Keratinocyte (primary cell): ENCODE data around the gene BABAM2. TPM values are rescaled to one million over a fixed set of nuclear protein-coding genes. Genes with fewer than 3 reads are reported as not detected.

Source experiments
- DNase-seq: peaks from one replicate; pipeline ENCODE4 v3.0.0-alpha.2; 2011; ENCODE audit warnings: low read depth, missing footprints, low spot score
- FAIRE-seq: peaks from 2 replicates; lab custom pipeline; 2011; peaks lifted over from hg19 to GRCh38; lab: Jason Lieb, UNC
- H2AFZ ChIP-seq: 2 replicates; pipeline ENCODE4 v1.6.0; 2012; ENCODE audit warnings: low read length, control low read depth, inconsistent platforms; ENCODE audit not compliant: control insufficient read depth
- H3K27ac ChIP-seq: 2 replicates; pipeline ENCODE4 v1.5.1; 2011; ENCODE audit warnings: low read length; ENCODE audit not compliant: control insufficient read depth, insufficient read depth
- H3K27me3 ChIP-seq: 3 replicates; pipeline ENCODE4 v1.6.0; 2011; ENCODE audit warnings: low read length; ENCODE audit not compliant: control insufficient read depth, insufficient read depth; ENCODE audit errors: extremely low read depth
- H3K36me3 ChIP-seq, 2 experiments: 2 replicates in 1 of 2; 3 replicates in 1 of 2; pipeline ENCODE4 v1.5.1; 2011; ENCODE audit warnings: low read length in 2 of 2, mild to moderate bottlenecking in 1 of 2; ENCODE audit not compliant: control insufficient read depth in 2 of 2, insufficient read depth in 2 of 2; ENCODE audit errors: extremely low read depth in 1 of 2
- H3K4me1 ChIP-seq: 3 replicates; pipeline ENCODE4 v1.5.1; 2011; ENCODE audit warnings: low read length; ENCODE audit not compliant: control insufficient read depth, insufficient read depth; ENCODE audit errors: extremely low read depth
- H3K4me2 ChIP-seq: 3 replicates; pipeline ENCODE4 v1.6.0; 2011; ENCODE audit warnings: low read depth, low read length; ENCODE audit not compliant: control insufficient read depth, insufficient read depth; ENCODE audit errors: extremely low read depth
- H3K4me3 ChIP-seq, 3 experiments: fragments of 200-600 bp in 1 of 3; sonication (generic) in 1 of 3; 2 replicates in 2 of 3; 3 replicates in 1 of 3; pipeline ENCODE4 v1.5.1; 2011 to 2016; ENCODE audit warnings: low read length in 3 of 3, mild to moderate bottlenecking in 3 of 3, control low read depth in 2 of 3, inconsistent platforms in 1 of 3, low read depth in 1 of 3, mixed read lengths in 1 of 3, mixed run types in 1 of 3, moderate library complexity in 1 of 3; ENCODE audit not compliant: control insufficient read depth in 2 of 3, insufficient read depth in 2 of 3; ENCODE audit errors: extremely low read depth in 1 of 3
- H3K79me2 ChIP-seq: 2 replicates; pipeline ENCODE4 v1.6.0; 2012; ENCODE audit warnings: low read length; ENCODE audit not compliant: control insufficient read depth, insufficient read depth
- H3K9ac ChIP-seq: 3 replicates; pipeline ENCODE4 v1.6.0; 2011; ENCODE audit warnings: low read length; ENCODE audit not compliant: control insufficient read depth, insufficient read depth; ENCODE audit errors: extremely low read depth
- H3K9me1 ChIP-seq: 3 replicates; pipeline ENCODE4 v1.6.0; 2011; ENCODE audit warnings: low read length; ENCODE audit not compliant: control insufficient read depth, insufficient read depth; ENCODE audit errors: extremely low read depth
- H3K9me3 ChIP-seq: 2 replicates; pipeline ENCODE4 v1.5.1; 2012; ENCODE audit warnings: low read depth, low read length; ENCODE audit not compliant: control insufficient read depth
- H4K20me1 ChIP-seq: 3 replicates; pipeline ENCODE4 v1.6.0; 2011; ENCODE audit warnings: low read length; ENCODE audit not compliant: control insufficient read depth, insufficient read depth; ENCODE audit errors: extremely low read depth
- CTCF ChIP-seq, 3 experiments: IDR thresholded peaks in 1 of 3; conservative IDR thresholded peaks in 1 of 3; optimal IDR thresholded peaks in 1 of 3; 2 replicates in 2 of 3; 3 replicates in 1 of 3; pipeline versions ENCODE3 to v1.5.1; 2011; ENCODE audit warnings: low read length in 3 of 3, mild to moderate bottlenecking in 3 of 3, moderate library complexity in 2 of 3, control low read depth in 1 of 3, inconsistent platforms in 1 of 3; ENCODE audit not compliant: insufficient read depth in 2 of 3; ENCODE audit errors: extremely low read depth in 1 of 3
- EZH2 ChIP-seq: IDR thresholded peaks from one replicate; pipeline ENCODE4 v1.6.1; 2012; ENCODE audit warnings: inconsistent platforms, mild to moderate bottlenecking, low read length, moderate library complexity
- dilution Hi-C: fragments of 300-500 bp; cut with MboI; formaldehyde crosslinking; loops from one replicate; pipeline ENCODE4 v1.7.0; 2020; ENCODE audit warnings: low sequenced_read_pairs; ENCODE audit not compliant: extremely low pct_ligation_motif_present
- polyA plus RNA-seq, 5 experiments: library from polyadenylated mRNA; depleted of rRNA in 3 of 5; stranded (reverse) in 3 of 5; stranded (forward) in 1 of 5; unstranded in 1 of 5; fragments of >200 nt; gene quantifications; 1 replicate in 1 of 5; 2 replicates in 3 of 5; 3 replicates in 1 of 5; pipeline versions ENCODE4 v1.2.1 to v1.2.3, GENCODE V29; 2011 to 2012; ENCODE audit warnings: missing spikeins in 2 of 5, low read depth in 1 of 5, low replicate concordance in 1 of 5

BABAM2 gene
- polyA plus RNA-seq, 1 donor (not counting 4 experiments of a cell fraction or from before 2014, with no cell fraction given), result 29.8 TPM

DNA sequence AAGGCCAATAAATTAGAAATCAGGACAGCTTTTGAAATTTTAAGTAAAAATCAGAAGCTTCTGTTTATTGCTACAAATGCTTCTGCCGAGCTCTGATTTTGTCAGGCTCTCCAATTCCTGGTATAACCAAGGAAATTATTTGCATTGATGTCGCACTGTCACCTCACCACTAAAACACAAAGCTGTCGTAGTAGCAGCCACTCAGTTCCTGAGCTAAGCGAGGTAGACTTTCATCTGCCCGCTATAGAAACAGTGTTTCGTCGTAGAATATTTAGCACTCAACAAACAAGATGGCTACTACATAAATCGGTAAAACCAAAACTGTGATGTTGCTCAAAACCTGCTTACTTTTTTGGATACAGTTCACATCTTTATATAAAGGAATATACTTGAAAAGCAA is 360.8 kb downstream of the BABAM2 start:
- Histone ChIP-seq H3K36me3 (no peaks in the 10 kb centered on the region), H3K79me2 (no peaks in the 10 kb centered on the region), H4K20me1 (no peaks in the 10 kb centered on the region), H3K9me3 (no peaks in the 10 kb centered on the region), H3K9ac (no peak overlapping the region), H3K4me1 (peaks cover 15% of the 10 kb centered on the region), H3K27me3 (no peaks in the 10 kb centered on the region), H3K4me2 (no peak overlapping the region), H3K4me3 (no peak overlapping the region), H3K9me1 (no peaks in the 10 kb centered on the region), H2AFZ (no peak overlapping the region), H3K27ac (no peak overlapping the region)
- TF ChIP-seq CTCF (optimal IDR thresholded peaks at IDR 0.05 in 1 of 3, IDR thresholded peaks at IDR 0.05 in 1 of 3, conservative IDR thresholded peaks at IDR 0.05 in 1 of 3; ENCODE audit: extremely low read depth in 1 of 3, insufficient read depth in 2 of 3, low read length in 3 of 3) (no peak), EZH2 (no peak)
- FAIRE-seq, result no peak
- dilution Hi-C loops, result no loop called here
- DNase-seq, result no peak

- Histone ChIP-seq H3K9me1 (no peaks in the 10 kb centered on the region), H3K9ac (no peak overlapping the region), H3K27ac (no peak overlapping the region), H3K27me3 (no peaks in the 10 kb centered on the region), H3K36me3 (no peaks in the 10 kb centered on the region), H4K20me1 (no peaks in the 10 kb centered on the region), H3K4me3 (no peak overlapping the region), H3K9me3 (no peaks in the 10 kb centered on the region), H3K79me2 (no peaks in the 10 kb centered on the region), H3K4me1 (peaks cover 15% of the 10 kb centered on the region), H2AFZ (no peak overlapping the region), H3K4me2 (no peak overlapping the region)
- no peak for TF ChIP-seq EZH2
- no peak for TF ChIP-seq CTCF (optimal IDR thresholded peaks at IDR 0.05 in 1 of 3, IDR thresholded peaks at IDR 0.05 in 1 of 3, conservative IDR thresholded peaks at IDR 0.05 in 1 of 3; ENCODE audit: extremely low read depth in 1 of 3, insufficient read depth in 2 of 3, low read length in 3 of 3)
- FAIRE-seq, result no peak
- dilution Hi-C loops, result no loop called here
- no peak for DNase-seq
Measured at GRCh38 chr2:28252311-28252710, 361.8 kb downstream of the BABAM2 start.
